ENCODE data around the gene SGK1. TPM values are rescaled to one million over a fixed set of nuclear protein-coding genes. Genes with fewer than 3 reads are reported as not detected.

Gene SGK1
- total RNA-seq, 1 donor from 2014 or later: 28.1 TPM

GRCh38 chr6:134128146-134128545 is 189.8 kb downstream of the SGK1 start:
- no peak for DNase-seq (ENCODE audit: missing footprints)
- intact Hi-C loops (cut with DNase I): loop anchor here (10.0 kb wide), 1 partner anchor 757 kb away; no protein-coding TSS in a partner anchor
- no peak for ATAC-seq

GRCh38 chr6:134123666-134124208 is 194.2 kb downstream of the SGK1 start:
- ATAC-seq (no peak), DNase-seq (ENCODE audit: missing footprints) (no peak)
- intact Hi-C loops (cut with DNase I): loop anchor here (10.0 kb wide), 1 partner anchor 761 kb away; no protein-coding TSS in a partner anchor

GRCh38 chr6:134122775-134123174 is 195.1 kb downstream of the SGK1 start:
- no peak for ATAC-seq
- no peak for DNase-seq (ENCODE audit: missing footprints)
- intact Hi-C loops (cut with DNase I): loop anchor here (10.0 kb wide), 1 partner anchor 762 kb away; no protein-coding TSS in a partner anchor

GRCh38 chr6:134119486-134119885 is 198.4 kb downstream of the SGK1 start:
- no peak for ATAC-seq
- intact Hi-C loops (cut with DNase I): no loop called here

More at GRCh38 chr6:134119486-134119885, 198.4 kb downstream of the SGK1 start:
- DNase-seq (ENCODE audit: missing footprints): no peak

Measured in Right ventricle myocardium inferior (tissue), 1 donor.